Neural crest cell (in vitro differentiated cells): ENCODE measurements around the gene NOTO. TPM values are rescaled to one million over a fixed set of nuclear protein-coding genes. Genes with fewer than 3 reads are reported as not detected.

Source experiments
- DNase-seq: peaks from one replicate; pipeline ENCODE4 v3.0.0; 2021; ENCODE audit warnings: low read depth, mixed read lengths, low spot score
- H3K27ac Mint-ChIP-seq: one replicate; pipeline ENCODE4 v1.8.0; 2021; ENCODE audit warnings: mild to moderate bottlenecking, mixed read lengths; ENCODE audit not compliant: unreplicated experiment
- H3K27me3 Mint-ChIP-seq: 2 replicates; pipeline ENCODE4 v1.8.0; 2021; ENCODE audit warnings: low read depth, mild to moderate bottlenecking, mixed read lengths
- H3K36me3 Mint-ChIP-seq: 2 replicates; pipeline ENCODE4 v1.8.0; 2021; ENCODE audit warnings: low read depth, mild to moderate bottlenecking, mixed read lengths
- H3K4me1 Mint-ChIP-seq: 2 replicates; pipeline ENCODE4 v1.8.0; 2021; ENCODE audit warnings: mixed read lengths
- H3K4me3 Mint-ChIP-seq: one replicate; pipeline ENCODE4 v1.8.0; 2021; ENCODE audit warnings: mild to moderate bottlenecking, mixed read lengths
- H3K9me3 Mint-ChIP-seq: 2 replicates; pipeline ENCODE4 v1.8.0; 2021; ENCODE audit warnings: mixed read lengths
- CTCF ChIP-seq: fragments of 200-600 bp; sonication (generic); conservative IDR thresholded peaks from 2 replicates; pipeline ENCODE4 v1.5.0; 2021; ENCODE audit warnings: antibody characterized with exemption, mild to moderate bottlenecking
- total RNA-seq: library from RNA; stranded (reverse); gene quantifications from 2 replicates; pipeline ENCODE4 v1.2.1, GENCODE V29; 2021

Gene NOTO
- total RNA-seq, 1 donor from 2014 or later, result not detected

GRCh38 chr2:73225513-73226360 is 23.4 kb downstream of the NOTO start:
- H3K9me3 Mint-ChIP-seq, result no peaks in the 10 kb centered on the region
- H3K27me3 Mint-ChIP-seq, result no peaks in the 10 kb centered on the region
- H3K4me1 Mint-ChIP-seq, result no peaks in the 10 kb centered on the region
- H3K4me3 Mint-ChIP-seq, result no peak overlapping the region
- H3K36me3 Mint-ChIP-seq, result no peaks in the 10 kb centered on the region
- no peak overlapping the region for H3K27ac Mint-ChIP-seq
- no peak for TF ChIP-seq CTCF
- no peak for DNase-seq

- H3K9me3 Mint-ChIP-seq, result no peaks in the 10 kb centered on the region
- TF ChIP-seq CTCF, result no peak
- DNase-seq, result no peak
- H3K27me3 Mint-ChIP-seq, result no peaks in the 10 kb centered on the region
- H3K36me3 Mint-ChIP-seq, result no peaks in the 10 kb centered on the region
- H3K4me1 Mint-ChIP-seq, result no peaks in the 10 kb centered on the region
- H3K4me3 Mint-ChIP-seq, result no peak overlapping the region
- no peak overlapping the region for H3K27ac Mint-ChIP-seq
Observed at GRCh38 chr2:73227086-73227485, 24.7 kb downstream of the NOTO start.

GRCh38 chr2:73228631-73229030 is 26.3 kb downstream of the NOTO start:
- no peak for DNase-seq
- no peaks in the 10 kb centered on the region for H3K9me3 Mint-ChIP-seq
- TF ChIP-seq CTCF, result no peak

GRCh38 chr2:73232403-73233153 is 30.2 kb downstream of the NOTO start:
- H3K9me3 Mint-ChIP-seq, result no peaks in the 10 kb centered on the region
- H3K36me3 Mint-ChIP-seq, result no peaks in the 10 kb centered on the region
- peaks cover 33% of the 10 kb centered on the region for H3K4me1 Mint-ChIP-seq
- H3K27me3 Mint-ChIP-seq, result no peaks in the 10 kb centered on the region
- no peak for TF ChIP-seq CTCF
- DNase-seq, result no peak
- no peak overlapping the region for H3K27ac Mint-ChIP-seq
- H3K4me3 Mint-ChIP-seq, result peak overlapping the region; percentile 99

More at GRCh38 chr2:73228631-73229030, 26.3 kb downstream of the NOTO start:
- Mint-ChIP-seq H3K36me3 (no peaks in the 10 kb centered on the region), H3K27me3 (no peaks in the 10 kb centered on the region), H3K4me3 (peak overlapping the region; percentile 38), H3K27ac (no peak overlapping the region), H3K4me1 (peaks cover 9% of the 10 kb centered on the region)

- no peak for TF ChIP-seq CTCF
- Mint-ChIP-seq H3K36me3 (no peaks in the 10 kb centered on the region), H3K27ac (peak within 1 kb of the TSS; percentile 98), H3K4me3 (peak within 1 kb of the TSS; percentile 99), H3K4me1 (peaks cover 37% of the 10 kb centered on the region), H3K9me3 (no peaks in the 10 kb centered on the region), H3K27me3 (no peaks in the 10 kb centered on the region)
- peak; percentile 91 for DNase-seq
Observed at GRCh38 chr2:73233154-73233931, 31.0 kb downstream of the NOTO start, which contains the start of gene PRADC1. TSS of gene PRADC1 (minus strand) at chr2:73233239. CDS start at chr2:73233160, 79 bp downstream.
